Mucosa of rectum (tissue), 2 donors: Measurements from ENCODE around the gene HTT.

Experiments
- H3K27ac ChIP-seq, 2 donors: one replicate each; pipeline ENCODE4 v1.7.0; 2013; ENCODE audit warnings: inconsistent platforms in 2 of 2, low read depth in 2 of 2, low read length in 2 of 2
- H3K27me3 ChIP-seq, 2 donors: one replicate each; pipeline ENCODE4 v1.7.0; 2013; ENCODE audit warnings: low read length in 2 of 2; ENCODE audit not compliant: control insufficient read depth in 2 of 2, insufficient read depth in 2 of 2
- H3K36me3 ChIP-seq, 2 donors: one replicate each; pipeline ENCODE4 v1.7.0; 2013; ENCODE audit warnings: low read length in 2 of 2; ENCODE audit not compliant: control insufficient read depth in 2 of 2, insufficient read depth in 2 of 2
- H3K4me1 ChIP-seq, 2 donors: one replicate each; pipeline ENCODE4 v1.7.0; 2013; ENCODE audit warnings: low read length in 2 of 2, mild to moderate bottlenecking in 1 of 2; ENCODE audit not compliant: control insufficient read depth in 2 of 2, insufficient read depth in 2 of 2
- H3K4me3 ChIP-seq, 2 donors: one replicate each; pipeline ENCODE4 v1.7.0; 2013; ENCODE audit warnings: low read length in 2 of 2
- H3K9ac ChIP-seq, 2 donors: one replicate each; pipeline ENCODE4 v1.7.0; 2013; ENCODE audit warnings: low read length in 2 of 2, low read depth in 1 of 2, mild to moderate bottlenecking in 1 of 2
- H3K9me3 ChIP-seq, 2 donors: one replicate each; pipeline ENCODE4 v1.7.0; 2013; ENCODE audit warnings: low read length in 2 of 2; ENCODE audit not compliant: control insufficient read depth in 2 of 2
- donor health status: healthy.
- donor health status: Normal muscosa, but diverticular disease.

The HTT gene

DNA sequence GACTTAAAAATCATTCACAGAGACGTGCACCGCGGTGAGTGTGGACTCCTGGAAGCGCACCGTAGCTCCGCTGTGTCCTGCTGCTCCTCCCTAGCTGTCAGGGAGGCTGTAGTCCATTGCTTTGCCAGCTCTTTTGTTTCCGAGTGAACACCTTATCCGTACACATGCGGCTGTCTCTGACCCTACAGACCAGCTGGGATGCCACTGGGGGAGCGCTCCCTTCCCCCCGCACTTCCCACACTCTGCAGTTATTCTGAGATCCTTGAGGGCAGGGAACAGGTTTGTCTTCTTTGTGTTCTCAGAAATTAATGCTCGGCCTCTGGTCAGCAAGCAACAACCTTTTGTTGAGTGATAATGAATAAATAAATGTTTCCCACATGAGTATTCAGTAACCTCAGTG is 140.8 kb downstream of the HTT start:
- Histone ChIP-seq H3K36me3 (peaks cover 68 to 81% of the 10 kb centered on the region in 2 donors), H3K9me3 (no peaks in the 10 kb centered on the region), H3K27ac (no peak overlapping the region), H3K4me3 (no peak overlapping the region), H3K9ac (no peak overlapping the region), H3K4me1 (no peaks in the 10 kb centered on the region), H3K27me3 (no peaks in the 10 kb centered on the region)

DNA sequence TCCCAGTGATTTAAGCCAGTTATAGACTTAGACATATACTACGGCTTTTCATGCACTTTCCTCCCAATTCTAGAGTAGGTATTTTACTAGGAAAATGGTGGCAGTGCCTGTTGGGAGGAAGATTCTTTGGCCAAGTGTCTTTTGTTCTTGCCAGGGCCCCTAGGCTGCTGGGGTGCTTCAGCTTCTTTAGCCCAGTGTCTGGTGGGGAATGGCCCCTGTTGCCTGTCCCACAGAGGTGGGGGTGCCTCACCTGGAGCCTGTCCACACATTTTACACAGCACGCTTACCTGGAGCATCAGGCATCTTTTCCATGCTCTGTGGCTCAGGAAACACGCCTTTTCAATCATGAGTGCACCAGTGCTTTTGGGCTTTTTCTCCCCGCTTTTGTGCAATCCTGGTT is 141.3 kb downstream of the HTT start:
- H3K27me3 ChIP-seq: no peaks in the 10 kb centered on the region
- peaks cover 69 to 83% of the 10 kb centered on the region in 2 donors for H3K36me3 ChIP-seq
- H3K9me3 ChIP-seq: no peaks in the 10 kb centered on the region

DNA sequence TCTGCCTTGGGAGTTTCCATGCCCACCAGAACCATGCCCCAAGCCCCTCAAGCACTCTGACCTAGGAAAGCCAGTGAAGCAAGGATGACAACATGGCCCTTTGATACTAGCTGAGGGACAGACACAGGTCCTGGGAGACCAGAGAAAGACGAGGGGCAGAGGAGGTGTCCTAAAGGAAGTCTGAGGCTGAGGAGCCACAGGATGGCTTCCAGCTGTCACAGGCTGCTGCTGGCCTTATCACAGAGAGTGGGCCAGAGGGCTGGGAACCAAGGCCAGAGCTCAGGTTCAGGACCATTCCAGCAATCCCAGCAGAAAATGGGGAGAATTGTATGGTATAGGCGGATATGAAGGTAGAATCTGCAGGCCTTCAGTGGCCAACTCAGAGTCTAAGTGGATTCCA is 142.8 kb downstream of the HTT start:
- Histone ChIP-seq H3K36me3 (peaks cover 71 to 92% of the 10 kb centered on the region in 2 donors), H3K4me1 (no peaks in the 10 kb centered on the region), H3K4me3 (no peak overlapping the region), H3K9ac (no peak overlapping the region), H3K9me3 (no peaks in the 10 kb centered on the region), H3K27me3 (no peaks in the 10 kb centered on the region), H3K27ac (no peak overlapping the region)

More for the DNA sequence above, 141.3 kb downstream of the HTT start:
- Histone ChIP-seq H3K27ac (no peak overlapping the region), H3K9ac (no peak overlapping the region), H3K4me3 (no peak overlapping the region), H3K4me1 (no peaks in the 10 kb centered on the region)

DNA sequence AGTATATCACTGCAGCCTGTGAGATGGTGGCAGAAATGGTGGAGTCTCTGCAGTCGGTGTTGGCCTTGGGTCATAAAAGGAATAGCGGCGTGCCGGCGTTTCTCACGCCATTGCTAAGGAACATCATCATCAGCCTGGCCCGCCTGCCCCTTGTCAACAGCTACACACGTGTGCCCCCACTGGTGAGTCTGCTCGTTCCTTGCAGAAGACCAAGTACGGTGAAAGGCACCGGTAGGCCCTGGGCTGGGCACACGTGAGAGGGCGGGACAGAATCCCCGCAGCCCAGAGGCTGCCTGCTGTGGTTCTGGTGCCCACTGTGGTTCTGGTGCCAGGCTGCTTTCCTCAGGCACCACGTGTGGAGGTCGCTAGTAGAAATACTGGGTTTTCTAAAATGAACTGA is 143.3 kb downstream of the HTT start:
- H3K9ac ChIP-seq: no peak overlapping the region
- peaks cover 70 to 91% of the 10 kb centered on the region in 2 donors for H3K36me3 ChIP-seq
- no peaks in the 10 kb centered on the region for H3K4me1 ChIP-seq
- no peak overlapping the region for H3K4me3 ChIP-seq
- no peak overlapping the region for H3K27ac ChIP-seq
- H3K9me3 ChIP-seq: no peaks in the 10 kb centered on the region
- H3K27me3 ChIP-seq: no peaks in the 10 kb centered on the region

DNA sequence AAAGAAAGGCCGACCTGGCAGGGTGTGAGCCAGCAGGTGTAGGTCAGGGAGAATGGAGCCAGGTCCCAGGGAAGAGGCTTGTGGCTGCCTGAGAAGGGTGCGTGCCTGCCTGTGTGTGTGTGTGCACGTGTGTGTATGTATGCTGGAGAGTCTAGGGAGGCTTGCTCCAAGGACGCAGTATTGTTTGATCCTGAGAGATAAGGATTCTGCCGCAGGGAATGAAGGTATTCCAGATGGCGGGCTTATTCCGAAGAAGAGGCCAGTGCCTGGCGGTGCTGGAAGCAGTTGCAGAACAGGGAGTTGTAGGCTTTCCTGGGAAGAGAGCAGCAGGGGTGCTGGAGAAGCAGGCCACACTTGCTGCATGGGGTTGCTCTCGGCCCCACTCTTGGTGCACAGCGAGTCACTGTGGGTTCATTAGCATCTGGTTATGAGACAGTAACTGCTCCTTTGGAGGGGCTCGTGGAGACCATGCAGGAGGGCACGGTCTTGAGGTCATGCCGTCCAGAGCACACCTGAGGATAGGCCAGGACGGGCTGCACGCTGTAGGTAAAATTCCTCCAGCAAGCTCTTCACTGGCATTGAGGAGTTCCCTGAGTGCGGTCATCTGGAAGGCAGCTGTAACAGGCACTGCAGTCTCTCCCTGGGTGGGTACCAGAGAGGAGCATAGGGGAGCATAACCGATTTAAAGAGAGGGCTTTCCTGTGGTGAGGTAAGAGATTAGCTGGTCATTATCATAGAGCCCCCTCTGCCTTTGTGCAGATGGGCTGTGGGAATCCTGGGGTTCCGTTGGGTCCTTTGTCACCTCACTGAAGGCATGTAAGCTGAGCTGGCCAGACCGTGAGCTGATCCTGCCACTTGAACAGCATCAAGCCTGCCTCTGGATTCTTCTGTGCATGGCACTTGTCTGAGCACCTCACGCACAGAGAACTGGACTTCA is 144.6 kb downstream of the HTT start:
- Histone ChIP-seq H3K27me3 (no peaks in the 10 kb centered on the region), H3K9me3 (no peaks in the 10 kb centered on the region), H3K36me3 (peaks cover 70 to 91% of the 10 kb centered on the region in 2 donors), H3K9ac (no peak overlapping the region), H3K27ac (no peak overlapping the region), H3K4me1 (no peaks in the 10 kb centered on the region), H3K4me3 (no peak overlapping the region)

DNA sequence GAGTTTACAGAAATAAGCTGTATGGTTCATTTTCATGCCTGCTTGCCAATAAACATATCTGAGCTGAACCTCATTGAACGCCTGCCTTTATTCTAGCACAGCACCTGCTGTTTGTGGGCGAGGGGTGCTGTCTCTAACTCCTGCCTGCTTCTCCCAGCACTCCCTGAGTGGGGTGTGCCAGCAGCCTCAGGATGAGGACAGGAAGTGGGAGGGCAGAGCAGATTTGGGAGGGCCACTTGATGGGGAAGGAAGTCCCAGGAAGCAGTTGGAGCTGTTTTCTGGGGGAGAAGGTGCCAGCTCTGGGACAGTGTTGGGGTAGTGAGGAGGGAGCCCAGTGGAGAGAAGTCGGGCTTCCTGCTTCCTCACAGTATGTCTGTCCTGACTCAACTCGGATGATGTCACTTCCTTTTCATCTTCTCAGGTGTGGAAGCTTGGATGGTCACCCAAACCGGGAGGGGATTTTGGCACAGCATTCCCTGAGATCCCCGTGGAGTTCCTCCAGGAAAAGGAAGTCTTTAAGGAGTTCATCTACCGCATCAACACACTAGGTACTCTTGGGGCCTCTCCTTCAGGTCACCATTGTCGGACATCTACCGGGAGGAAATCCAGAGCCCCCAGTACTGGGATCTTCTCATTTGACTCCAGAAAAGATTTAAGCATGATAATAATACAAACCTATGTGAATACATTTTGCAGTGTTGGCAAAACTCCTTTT is 145.4 kb downstream of the HTT start:
- Histone ChIP-seq H3K27ac (no peak overlapping the region), H3K27me3 (no peaks in the 10 kb centered on the region), H3K9ac (no peak overlapping the region), H3K9me3 (no peaks in the 10 kb centered on the region), H3K36me3 (peaks cover 73 to 93% of the 10 kb centered on the region in 2 donors), H3K4me3 (no peak overlapping the region), H3K4me1 (no peaks in the 10 kb centered on the region)

DNA sequence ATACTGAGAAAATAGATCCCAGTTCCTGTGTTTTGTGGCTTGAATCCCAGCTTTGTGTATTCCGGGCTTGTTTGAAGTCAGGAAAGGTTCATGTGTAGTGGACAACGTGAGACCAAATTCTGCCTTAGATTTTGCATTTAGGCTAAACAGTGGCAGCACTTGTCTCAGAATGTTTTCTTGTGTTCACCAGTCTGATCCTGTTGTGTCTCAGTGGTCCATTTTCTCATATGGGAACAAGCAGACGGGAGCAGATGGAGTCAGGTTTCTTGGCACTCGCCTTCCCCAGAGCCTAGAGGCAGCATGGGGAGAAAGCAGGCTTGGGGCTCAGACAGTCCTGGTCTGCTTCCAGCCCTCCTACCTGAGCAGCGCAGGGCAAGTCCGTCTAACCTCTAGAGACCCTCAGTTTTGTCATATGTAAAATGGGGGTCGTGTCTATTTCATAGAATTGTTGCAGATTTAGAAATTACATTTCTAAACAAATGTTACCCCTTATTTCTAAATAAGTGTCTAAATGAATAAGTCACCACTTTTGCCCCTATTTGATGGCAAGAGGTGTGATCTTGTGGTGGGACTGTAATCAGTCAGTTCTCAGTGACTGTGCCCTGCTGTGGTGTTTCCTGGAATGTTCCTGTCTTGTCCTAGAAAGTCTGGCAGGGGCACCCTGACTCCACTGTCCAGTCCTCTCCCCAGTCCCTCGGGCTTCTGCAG is 146.1 kb downstream of the HTT start:
- no peak overlapping the region for H3K27ac ChIP-seq
- H3K36me3 ChIP-seq: peaks cover 70 to 93% of the 10 kb centered on the region in 2 donors
- H3K9me3 ChIP-seq: no peaks in the 10 kb centered on the region
- H3K9ac ChIP-seq: no peak overlapping the region
- H3K4me1 ChIP-seq: peaks cover 0 to 5% of the 10 kb centered on the region in 2 donors
- H3K27me3 ChIP-seq: no peaks in the 10 kb centered on the region
- H3K4me3 ChIP-seq: no peak overlapping the region

DNA sequence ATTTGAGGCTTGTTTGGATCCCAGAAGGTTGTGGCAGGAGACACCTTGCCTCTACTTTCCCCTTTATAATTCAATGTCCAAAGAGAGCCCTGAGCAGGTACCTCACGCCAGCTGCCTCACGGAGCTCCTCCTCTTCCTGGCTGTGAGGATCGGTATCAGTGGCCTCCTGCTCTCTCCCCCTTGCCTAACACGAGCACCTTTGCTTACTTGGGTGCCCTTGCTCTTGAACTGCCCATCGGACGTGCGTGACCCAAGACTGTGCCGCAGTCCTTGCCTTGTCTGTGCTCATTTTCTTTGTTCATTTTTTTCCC is 146.7 kb downstream of the HTT start:
- Histone ChIP-seq H3K27me3 (no peaks in the 10 kb centered on the region), H3K9me3 (no peaks in the 10 kb centered on the region), H3K9ac (no peak overlapping the region), H3K4me3 (no peak overlapping the region), H3K4me1 (peaks cover 0 to 5% of the 10 kb centered on the region in 2 donors), H3K36me3 (peaks cover 70 to 91% of the 10 kb centered on the region in 2 donors), H3K27ac (no peak overlapping the region)

DNA sequence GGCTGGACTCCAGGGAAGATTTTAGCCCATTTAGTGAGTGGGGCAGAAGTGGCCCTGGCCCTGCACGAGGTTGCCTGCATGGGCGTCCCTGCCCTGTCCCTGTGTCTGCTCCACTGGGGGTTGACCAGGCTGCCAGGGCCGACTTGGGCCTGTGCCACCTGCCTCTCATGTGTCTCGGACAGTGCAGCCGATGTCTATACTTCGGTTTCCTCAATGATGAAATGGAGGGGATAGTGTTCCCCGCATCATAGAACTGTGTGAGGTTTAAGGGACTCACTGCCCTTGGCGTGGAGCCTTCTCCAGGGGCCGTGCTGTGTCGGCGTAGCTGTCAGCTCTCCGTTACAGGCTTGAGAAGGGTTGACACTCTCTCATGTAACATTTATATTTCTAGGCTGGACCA is 147.5 kb downstream of the HTT start:
- H3K9ac ChIP-seq: no peak overlapping the region
- no peaks in the 10 kb centered on the region for H3K9me3 ChIP-seq
- H3K27ac ChIP-seq: no peak overlapping the region
- no peaks in the 10 kb centered on the region for H3K27me3 ChIP-seq
- peaks cover 0 to 5% of the 10 kb centered on the region in 2 donors for H3K4me1 ChIP-seq
- peaks cover 68 to 89% of the 10 kb centered on the region in 2 donors for H3K36me3 ChIP-seq
- no peak overlapping the region for H3K4me3 ChIP-seq

DNA sequence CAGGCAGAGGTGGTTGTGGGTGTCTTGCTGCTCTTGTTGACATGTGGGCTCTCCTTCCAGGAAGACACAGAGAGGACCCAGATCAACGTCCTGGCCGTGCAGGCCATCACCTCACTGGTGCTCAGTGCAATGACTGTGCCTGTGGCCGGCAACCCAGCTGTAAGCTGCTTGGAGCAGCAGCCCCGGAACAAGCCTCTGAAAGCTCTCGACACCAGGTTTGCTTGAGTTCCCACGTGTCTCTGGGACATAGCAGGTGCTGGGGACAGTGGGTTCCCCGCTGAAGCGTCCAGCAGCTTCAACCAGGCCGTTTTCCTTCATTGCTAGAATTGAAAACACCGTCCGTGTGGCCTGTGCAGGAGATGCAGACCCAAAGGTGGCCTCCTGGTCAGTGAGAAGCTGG is 148.9 kb downstream of the HTT start:
- Histone ChIP-seq H3K36me3 (peaks cover 63 to 83% of the 10 kb centered on the region in 2 donors), H3K4me1 (peaks cover 0 to 5% of the 10 kb centered on the region in 2 donors), H3K9ac (no peak overlapping the region), H3K9me3 (no peaks in the 10 kb centered on the region), H3K27me3 (no peaks in the 10 kb centered on the region), H3K4me3 (no peak overlapping the region), H3K27ac (no peak overlapping the region)
